ENCODE data around the gene ABITRAM.

The ABITRAM gene

DNA sequence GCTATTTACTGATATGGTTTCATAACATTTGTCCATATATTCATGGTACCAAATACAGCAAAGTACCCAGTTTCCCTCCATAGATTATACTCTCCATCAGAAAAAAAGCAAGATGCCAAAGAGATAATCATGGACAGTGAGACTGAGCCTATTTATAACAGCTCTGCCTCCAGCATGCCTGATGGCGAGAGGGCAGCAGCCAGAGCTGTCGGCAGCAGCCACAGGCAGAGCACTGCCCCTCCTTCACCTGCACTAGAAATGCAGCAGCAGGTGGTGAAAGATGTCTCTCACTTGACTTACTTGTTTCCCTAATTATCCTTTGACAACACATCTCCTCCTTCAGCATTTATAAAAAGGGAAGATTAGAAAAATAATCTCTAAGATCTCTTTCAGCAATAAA, 46.7 kb downstream of the ABITRAM start:
- Histone ChIP-seq H3K27me3 (ENCODE audit: low read depth, low read length) (no peaks in the 10 kb centered on the region), H3K36me3 (replicated peaks; ENCODE audit: low read depth, low read length) (peaks cover 2% of the 10 kb centered on the region), H4K20me1 (ENCODE audit: insufficient read depth, low read length) (no peaks in the 10 kb centered on the region), H3K4me2 (ENCODE audit: low read length) (no peak overlapping the region), H3K9me3 (ENCODE audit: insufficient read depth, low read length) (no peaks in the 10 kb centered on the region), H3K79me2 (ENCODE audit: low read length) (no peaks in the 10 kb centered on the region), H2AFZ (ENCODE audit: low read depth, low read length) (no peak overlapping the region), H3K27ac (ENCODE audit: low read length) (no peak overlapping the region), H3K4me1 (ENCODE audit: low read length) (no peaks in the 10 kb centered on the region), H3K9ac (ENCODE audit: low read length) (no peak overlapping the region), H3K4me3 (ENCODE audit: low read length) (no peak overlapping the region)
- TF ChIP-seq CTCF (IDR thresholded peaks at IDR 0.05; ENCODE audit: low read depth, low read length) (no peak), EZH2phosphoT487 (IDR thresholded peaks at IDR 0.05; ENCODE audit: low read depth) (no peak)

DNA sequence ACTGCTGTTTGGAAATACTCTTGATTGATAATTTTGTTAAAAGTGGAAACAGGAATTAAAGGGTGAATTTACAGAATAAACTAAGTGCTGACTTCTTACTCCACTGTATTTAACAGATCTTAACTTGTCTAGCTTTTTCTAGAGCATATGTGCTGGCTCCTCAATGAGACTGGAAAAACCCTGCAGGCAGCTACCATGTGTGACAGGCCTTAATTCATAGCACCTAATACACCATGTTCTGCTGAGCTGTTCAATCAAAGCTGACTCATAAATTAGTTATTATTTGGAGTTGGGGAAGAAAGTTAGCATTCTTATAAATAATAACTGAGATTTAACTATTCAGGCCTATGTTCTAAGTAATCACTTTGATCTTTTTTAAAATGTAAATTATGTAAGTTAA, 49.7 kb downstream of the ABITRAM start:
- no peak for TF ChIP-seq CTCF (IDR thresholded peaks at IDR 0.05; ENCODE audit: low read depth, low read length)
- no peak for TF ChIP-seq EZH2phosphoT487 (IDR thresholded peaks at IDR 0.05; ENCODE audit: low read depth)

More for the DNA sequence above, 49.7 kb downstream of the ABITRAM start:
- no peak overlapping the region for H3K9ac ChIP-seq (ENCODE audit: low read length)
- H3K4me1 ChIP-seq (ENCODE audit: low read length), result no peaks in the 10 kb centered on the region
- H3K79me2 ChIP-seq (ENCODE audit: low read length), result no peaks in the 10 kb centered on the region
- no peaks in the 10 kb centered on the region for H3K9me3 ChIP-seq (ENCODE audit: insufficient read depth, low read length)
- peaks cover 5% of the 10 kb centered on the region for H3K36me3 ChIP-seq (replicated peaks; ENCODE audit: low read depth, low read length)
- H4K20me1 ChIP-seq (ENCODE audit: insufficient read depth, low read length), result no peaks in the 10 kb centered on the region
- H3K4me2 ChIP-seq (ENCODE audit: low read length), result no peak overlapping the region
- H3K27ac ChIP-seq (ENCODE audit: low read length), result no peak overlapping the region
- H3K4me3 ChIP-seq (ENCODE audit: low read length), result no peak overlapping the region
- H3K27me3 ChIP-seq (ENCODE audit: low read depth, low read length), result no peaks in the 10 kb centered on the region
- no peak overlapping the region for H2AFZ ChIP-seq (ENCODE audit: low read depth, low read length)
